C4-2B (cell line): ENCODE measurements around the gene SLC43A2.

Source experiments
- CTCF ChIP-seq: fragments of 450-650 bp; conservative IDR thresholded peaks from 2 replicates; pipeline ENCODE4 v1.5.1; 2017; ENCODE audit warnings: mild to moderate bottlenecking
- ZFX ChIP-seq: fragments of 450-650 bp; IDR thresholded peaks from 2 replicates; pipeline ENCODE4 v1.6.1; 2017

- TF ChIP-seq CTCF: no peak
- no peak for TF ChIP-seq ZFX
Observed at GRCh38 chr17:1559047-1560043, 69.3 kb downstream of the SLC43A2 start.
